Measurements from ENCODE around the gene SRPX2. TPM values are rescaled to one million over a fixed set of nuclear protein-coding genes. Genes with fewer than 3 reads are reported as not detected.

The SRPX2 gene, protein sequence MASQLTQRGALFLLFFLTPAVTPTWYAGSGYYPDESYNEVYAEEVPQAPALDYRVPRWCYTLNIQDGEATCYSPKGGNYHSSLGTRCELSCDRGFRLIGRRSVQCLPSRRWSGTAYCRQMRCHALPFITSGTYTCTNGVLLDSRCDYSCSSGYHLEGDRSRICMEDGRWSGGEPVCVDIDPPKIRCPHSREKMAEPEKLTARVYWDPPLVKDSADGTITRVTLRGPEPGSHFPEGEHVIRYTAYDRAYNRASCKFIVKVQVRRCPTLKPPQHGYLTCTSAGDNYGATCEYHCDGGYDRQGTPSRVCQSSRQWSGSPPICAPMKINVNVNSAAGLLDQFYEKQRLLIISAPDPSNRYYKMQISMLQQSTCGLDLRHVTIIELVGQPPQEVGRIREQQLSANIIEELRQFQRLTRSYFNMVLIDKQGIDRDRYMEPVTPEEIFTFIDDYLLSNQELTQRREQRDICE
- total RNA-seq = 10 to 100 TPM; 36.8 to 48.2 TPM
- polyA plus RNA-seq = 10 to 100 TPM; 11.6 to 20.5 TPM
- long read RNA-seq, donor 1, full-length matches to known transcripts = 39 of 55 reads
- long read RNA-seq, donor 1, partial matches to known transcripts = 5 of 55 reads
- long read RNA-seq, donor 1, other reads (novel, unspliced or antisense) = 11 of 55 reads
- long read RNA-seq, donor 2, full-length matches to known transcripts = 3 of 27 reads
- long read RNA-seq, donor 2, partial matches to known transcripts = 1 of 27 reads
- long read RNA-seq, donor 2, other reads (novel, unspliced or antisense) = 23 of 27 reads

DNA sequence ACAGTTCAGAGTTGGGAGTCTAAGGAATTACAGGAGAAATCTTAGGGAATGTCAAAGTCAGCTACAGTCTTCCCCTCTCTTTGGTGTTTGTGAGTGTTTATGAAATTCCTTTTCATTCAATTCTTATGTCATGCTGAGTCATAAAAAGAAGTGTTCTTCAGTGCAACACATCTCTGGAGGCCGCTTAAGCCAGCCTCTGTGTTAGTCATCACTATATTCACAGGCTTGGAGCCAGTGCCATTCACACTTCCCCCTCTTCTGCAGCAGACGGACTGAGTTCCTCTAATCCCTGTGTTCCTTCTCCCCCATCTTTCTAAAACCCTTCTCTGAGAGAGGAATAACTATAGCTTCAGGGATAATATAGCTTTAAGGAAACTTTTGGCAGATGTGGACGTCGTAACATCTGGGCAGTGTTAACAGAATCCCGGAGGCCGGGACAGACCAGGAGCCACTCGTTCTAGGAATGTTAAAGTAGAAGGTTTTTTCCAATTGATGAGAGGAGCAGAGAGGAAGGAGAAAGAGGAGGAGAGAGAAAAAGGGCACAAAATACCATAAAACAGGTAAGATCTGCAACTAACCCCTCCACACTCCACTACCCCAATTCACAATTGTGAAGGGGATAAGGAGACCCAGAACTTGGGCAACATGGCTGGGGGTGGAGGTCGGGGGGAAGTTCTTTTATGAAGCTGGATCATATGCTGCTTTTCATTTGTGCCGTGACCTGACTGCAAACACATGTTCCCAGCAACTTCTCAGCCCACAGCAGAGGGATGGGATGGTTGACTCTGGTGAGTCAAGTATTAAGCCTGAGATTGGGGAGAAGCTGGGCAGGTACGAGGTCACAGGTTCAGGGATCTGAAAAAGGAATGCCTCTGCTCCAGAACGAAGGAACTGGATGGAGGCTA lies at the start of gene SRPX2:
TSS of gene SRPX2 (plus strand) at position 244 of the 905 bp plus-strand sequence. CDS start 2,124 bp downstream, outside the sequence.
- peak within 1 kb of the TSS in 1 of 2 donors; percentile 48 for H3K4me3 ChIP-seq (ENCODE audit: low read length in 2 of 2)
- H3K4me1 ChIP-seq (ENCODE audit: control insufficient read depth in 1 of 2, insufficient read depth in 2 of 2, low read length in 2 of 2) = no peaks in the 10 kb centered on the region
- peak in 1 of 2 donors; percentile 69 for DNase-seq
- ATAC-seq (ENCODE audit: low FRiP score) = peak; percentile 88
- intact Hi-C loops (cut with DNase I) = no loop called here
- no peaks in the 10 kb centered on the region for H3K36me3 ChIP-seq (ENCODE audit: control insufficient read depth in 1 of 2, insufficient read depth in 2 of 2, low read length in 1 of 2)
- 7 to 22% methylated on average over 11 of the region's 11 CpGs for WGBS, 2 donors
- H3K9me3 ChIP-seq (ENCODE audit: control insufficient read depth, low read length) = no peaks in the 10 kb centered on the region
- H3K27ac ChIP-seq (ENCODE audit: low read depth in 1 of 2, low read length in 2 of 2) = peak within 1 kb of the TSS in 1 of 2 donors; percentile 75
- H3K27me3 ChIP-seq (ENCODE audit: control insufficient read depth in 1 of 2, insufficient read depth in 2 of 2, low read length in 1 of 2) = no peaks in the 10 kb centered on the region

DNA sequence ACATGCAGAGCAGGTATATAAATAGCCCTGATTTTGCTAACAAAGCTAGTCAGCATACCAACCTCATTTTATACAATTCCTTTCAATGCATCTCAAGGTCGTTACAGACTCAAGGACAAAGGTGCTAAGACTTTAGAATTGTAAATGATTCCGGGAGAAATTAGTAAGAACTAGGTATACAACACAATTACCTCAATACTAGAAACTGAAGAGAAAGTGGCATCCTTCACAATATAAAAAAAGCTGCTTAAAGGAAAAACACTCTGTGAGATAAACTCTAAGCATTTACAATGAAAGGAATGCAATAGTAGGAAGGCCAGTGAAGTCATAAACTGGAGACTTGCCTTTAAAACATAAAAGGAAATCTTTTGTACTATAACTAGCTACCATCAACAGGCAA lies 47.4 kb upstream of the SRPX2 start:
- intact Hi-C loops (cut with DNase I) = no loop called here
- WGBS, 2 donors = 47 to 60% methylated on average over 2 of the region's 2 CpGs
- no peak overlapping the region for H3K4me3 ChIP-seq (ENCODE audit: low read length in 2 of 2)
- H3K9me3 ChIP-seq (ENCODE audit: control insufficient read depth, low read length) = no peaks in the 10 kb centered on the region
- ATAC-seq (ENCODE audit: low FRiP score) (no peak), DNase-seq (no peak)
- H3K27ac ChIP-seq (ENCODE audit: low read depth in 1 of 2, low read length in 2 of 2) = no peak overlapping the region
- H3K36me3 ChIP-seq (ENCODE audit: control insufficient read depth in 1 of 2, insufficient read depth in 2 of 2, low read length in 1 of 2) = no peaks in the 10 kb centered on the region
- H3K4me1 ChIP-seq (ENCODE audit: control insufficient read depth in 1 of 2, insufficient read depth in 2 of 2, low read length in 2 of 2) = no peaks in the 10 kb centered on the region
- H3K27me3 ChIP-seq (ENCODE audit: control insufficient read depth in 1 of 2, insufficient read depth in 2 of 2, low read length in 1 of 2) = no peaks in the 10 kb centered on the region

DNA sequence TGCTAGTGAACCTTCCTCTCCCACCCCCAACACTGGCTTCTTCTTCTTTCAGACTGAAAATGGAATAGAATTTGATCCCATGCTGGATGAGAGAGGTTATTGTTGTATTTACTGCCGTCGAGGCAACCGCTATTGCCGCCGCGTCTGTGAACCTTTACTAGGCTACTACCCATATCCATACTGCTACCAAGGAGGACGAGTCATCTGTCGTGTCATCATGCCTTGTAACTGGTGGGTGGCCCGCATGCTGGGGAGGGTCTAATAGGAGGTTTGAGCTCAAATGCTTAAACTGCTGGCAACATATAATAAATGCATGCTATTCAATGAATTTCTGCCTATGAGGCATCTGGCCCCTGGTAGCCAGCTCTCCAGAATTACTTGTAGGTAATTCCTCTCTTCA lies 44.5 kb upstream of the SRPX2 start:
- no peaks in the 10 kb centered on the region for H3K4me1 ChIP-seq (ENCODE audit: control insufficient read depth in 1 of 2, insufficient read depth in 2 of 2, low read length in 2 of 2)
- H3K9me3 ChIP-seq (ENCODE audit: control insufficient read depth, low read length) = no peaks in the 10 kb centered on the region
- intact Hi-C loops (cut with DNase I) = no loop called here
- no peaks in the 10 kb centered on the region for H3K27me3 ChIP-seq (ENCODE audit: control insufficient read depth in 1 of 2, insufficient read depth in 2 of 2, low read length in 1 of 2)
- no peak overlapping the region for H3K4me3 ChIP-seq (ENCODE audit: low read length in 2 of 2)
- no peak for ATAC-seq (ENCODE audit: low FRiP score)
- H3K27ac ChIP-seq (ENCODE audit: low read depth in 1 of 2, low read length in 2 of 2) = no peak overlapping the region
- H3K36me3 ChIP-seq (ENCODE audit: control insufficient read depth in 1 of 2, insufficient read depth in 2 of 2, low read length in 1 of 2) = no peaks in the 10 kb centered on the region
- DNase-seq = no peak
- WGBS, 2 donors = 68 to 91% methylated on average over 9 of the region's 9 CpGs

DNA sequence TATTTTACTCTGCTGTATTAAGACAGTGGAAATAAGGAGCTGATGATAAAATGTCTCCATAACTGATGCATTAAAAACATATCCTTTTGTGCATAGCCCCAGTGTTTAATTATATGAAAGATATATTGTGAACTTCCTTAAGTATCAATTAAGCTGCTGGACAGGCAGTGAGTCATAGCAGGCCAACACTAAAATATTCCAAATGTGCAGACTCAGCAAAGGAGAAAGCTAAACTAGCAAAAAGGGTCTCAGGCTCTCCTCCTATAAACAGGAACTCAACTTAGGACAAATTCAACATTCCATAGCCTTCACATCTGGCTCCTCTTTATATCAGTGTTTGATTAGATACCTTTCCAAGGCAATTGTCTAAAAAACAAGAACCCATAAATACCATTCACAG lies 43.7 kb upstream of the SRPX2 start:
- DNase-seq (no peak), ATAC-seq (ENCODE audit: low FRiP score) (no peak)
- intact Hi-C loops (cut with DNase I) = no loop called here
- Histone ChIP-seq H3K4me3 (ENCODE audit: low read length in 2 of 2) (no peak overlapping the region), H3K27ac (ENCODE audit: low read depth in 1 of 2, low read length in 2 of 2) (no peak overlapping the region), H3K36me3 (ENCODE audit: control insufficient read depth in 1 of 2, insufficient read depth in 2 of 2, low read length in 1 of 2) (no peaks in the 10 kb centered on the region), H3K9me3 (ENCODE audit: control insufficient read depth, low read length) (no peaks in the 10 kb centered on the region), H3K4me1 (ENCODE audit: control insufficient read depth in 1 of 2, insufficient read depth in 2 of 2, low read length in 2 of 2) (no peaks in the 10 kb centered on the region), H3K27me3 (ENCODE audit: control insufficient read depth in 1 of 2, insufficient read depth in 2 of 2, low read length in 1 of 2) (no peaks in the 10 kb centered on the region)

DNA sequence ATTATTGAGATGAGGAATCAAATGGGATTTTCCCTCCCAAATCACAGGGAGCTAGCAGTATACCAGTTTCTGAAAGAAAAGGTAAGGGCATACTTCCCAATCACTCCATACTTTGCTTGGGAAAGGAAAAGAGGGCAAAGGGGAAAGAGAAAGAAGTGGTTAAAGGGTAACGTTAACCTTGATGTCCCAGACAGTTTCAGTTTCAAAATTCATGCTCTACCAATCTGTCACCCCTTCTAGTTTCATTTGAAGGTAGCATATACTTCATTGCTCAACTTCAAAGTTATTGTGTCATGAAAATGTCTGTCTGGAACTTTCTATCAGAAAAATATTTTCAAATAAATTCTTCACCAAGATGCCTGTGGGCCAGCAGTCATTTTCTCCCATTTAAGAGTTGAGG lies 43.2 kb upstream of the SRPX2 start:
- no peak for DNase-seq
- H3K4me1 ChIP-seq (ENCODE audit: control insufficient read depth in 1 of 2, insufficient read depth in 2 of 2, low read length in 2 of 2) = no peaks in the 10 kb centered on the region
- 23 to 67% methylated on average over 1 of the region's 1 CpG for WGBS, 2 donors
- H3K27ac ChIP-seq (ENCODE audit: low read depth in 1 of 2, low read length in 2 of 2) = no peak overlapping the region
- no peaks in the 10 kb centered on the region for H3K9me3 ChIP-seq (ENCODE audit: control insufficient read depth, low read length)
- no peaks in the 10 kb centered on the region for H3K36me3 ChIP-seq (ENCODE audit: control insufficient read depth in 1 of 2, insufficient read depth in 2 of 2, low read length in 1 of 2)
- intact Hi-C loops (cut with DNase I) = no loop called here
- no peak for ATAC-seq (ENCODE audit: low FRiP score)
- H3K4me3 ChIP-seq (ENCODE audit: low read length in 2 of 2) = no peak overlapping the region
- H3K27me3 ChIP-seq (ENCODE audit: control insufficient read depth in 1 of 2, insufficient read depth in 2 of 2, low read length in 1 of 2) = no peaks in the 10 kb centered on the region

DNA sequence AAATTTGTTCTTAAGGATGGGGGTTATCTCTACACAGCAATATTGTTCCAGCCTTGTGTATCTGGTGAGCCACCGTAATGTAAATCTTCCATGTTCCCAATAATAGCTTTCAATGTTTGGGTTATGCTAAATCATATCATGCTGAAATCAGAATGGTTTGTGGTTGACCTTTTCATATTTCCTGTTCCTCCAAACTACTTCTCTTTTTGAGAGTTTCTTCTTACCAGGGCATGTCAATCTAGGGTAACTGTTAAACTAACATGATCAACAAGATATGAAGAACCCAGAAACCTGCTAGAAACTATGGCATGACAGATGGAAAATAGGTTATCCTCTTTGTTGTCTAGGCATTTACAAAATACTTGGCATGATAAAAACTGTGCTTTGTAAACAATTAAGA lies 37.2 kb upstream of the SRPX2 start:
- Histone ChIP-seq H3K9me3 (ENCODE audit: control insufficient read depth, low read length) (no peaks in the 10 kb centered on the region), H3K36me3 (ENCODE audit: control insufficient read depth in 1 of 2, insufficient read depth in 2 of 2, low read length in 1 of 2) (no peaks in the 10 kb centered on the region), H3K27me3 (ENCODE audit: control insufficient read depth in 1 of 2, insufficient read depth in 2 of 2, low read length in 1 of 2) (no peaks in the 10 kb centered on the region), H3K4me1 (ENCODE audit: control insufficient read depth in 1 of 2, insufficient read depth in 2 of 2, low read length in 2 of 2) (no peaks in the 10 kb centered on the region), H3K4me3 (ENCODE audit: low read length in 2 of 2) (no peak overlapping the region), H3K27ac (ENCODE audit: low read depth in 1 of 2, low read length in 2 of 2) (no peak overlapping the region)
- 56 to 63% methylated on average over 1 of the region's 1 CpG for WGBS, 2 donors
- intact Hi-C loops (cut with DNase I) = no loop called here
- no peak for DNase-seq
- no peak for ATAC-seq (ENCODE audit: low FRiP score)

DNA sequence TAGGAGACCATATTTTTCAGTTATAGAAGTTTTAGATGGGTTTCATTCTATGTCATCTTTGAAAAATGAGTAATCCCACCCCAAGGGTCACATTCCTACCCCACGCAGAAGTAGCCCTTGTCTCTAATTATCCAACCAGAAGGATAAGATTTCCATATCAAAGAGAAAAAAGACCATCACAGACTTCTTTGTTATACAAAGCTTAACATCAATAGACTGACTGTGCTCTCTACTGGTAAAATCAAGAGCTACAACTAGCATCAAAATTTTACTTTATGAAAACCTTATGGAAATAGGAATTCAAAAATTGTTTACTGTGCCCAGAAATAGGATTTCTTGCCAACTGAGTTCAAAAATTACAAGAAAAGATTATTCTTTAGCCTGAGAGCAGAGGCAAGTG lies 34.4 kb upstream of the SRPX2 start:
- no peaks in the 10 kb centered on the region for H3K4me1 ChIP-seq (ENCODE audit: control insufficient read depth in 1 of 2, insufficient read depth in 2 of 2, low read length in 2 of 2)
- intact Hi-C loops (cut with DNase I) = no loop called here
- no peak overlapping the region for H3K27ac ChIP-seq (ENCODE audit: low read depth in 1 of 2, low read length in 2 of 2)
- H3K4me3 ChIP-seq (ENCODE audit: low read length in 2 of 2) = no peak overlapping the region
- H3K27me3 ChIP-seq (ENCODE audit: control insufficient read depth in 1 of 2, insufficient read depth in 2 of 2, low read length in 1 of 2) = no peaks in the 10 kb centered on the region
- WGBS, 2 donors = 20 to 33% methylated on average over 1 of the region's 1 CpG
- no peak for ATAC-seq (ENCODE audit: low FRiP score)
- no peaks in the 10 kb centered on the region for H3K36me3 ChIP-seq (ENCODE audit: control insufficient read depth in 1 of 2, insufficient read depth in 2 of 2, low read length in 1 of 2)
- DNase-seq = no peak
- no peaks in the 10 kb centered on the region for H3K9me3 ChIP-seq (ENCODE audit: control insufficient read depth, low read length)

DNA sequence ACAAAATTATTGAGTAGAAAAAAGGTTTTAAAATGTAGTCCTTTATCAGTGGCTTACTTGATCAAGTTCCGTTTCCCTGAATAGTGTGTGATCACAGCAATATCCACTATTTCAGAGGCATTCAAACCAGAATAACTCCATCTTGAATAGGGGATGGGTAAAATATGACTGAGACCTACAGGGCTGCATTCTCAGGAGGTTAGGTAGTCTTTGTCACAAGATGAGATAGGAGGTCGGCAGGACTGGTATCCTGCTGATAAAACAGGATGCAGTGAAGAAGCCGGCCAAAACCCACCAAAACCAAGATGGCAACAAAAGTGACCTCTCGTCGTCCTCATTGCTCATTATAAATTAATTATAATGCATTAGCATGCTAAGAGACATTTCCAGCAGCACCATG lies 32.0 kb upstream of the SRPX2 start:
- Histone ChIP-seq H3K36me3 (ENCODE audit: control insufficient read depth in 1 of 2, insufficient read depth in 2 of 2, low read length in 1 of 2) (no peaks in the 10 kb centered on the region), H3K9me3 (ENCODE audit: control insufficient read depth, low read length) (no peaks in the 10 kb centered on the region), H3K27ac (ENCODE audit: low read depth in 1 of 2, low read length in 2 of 2) (no peak overlapping the region), H3K27me3 (ENCODE audit: control insufficient read depth in 1 of 2, insufficient read depth in 2 of 2, low read length in 1 of 2) (no peaks in the 10 kb centered on the region), H3K4me3 (ENCODE audit: low read length in 2 of 2) (no peak overlapping the region), H3K4me1 (ENCODE audit: control insufficient read depth in 1 of 2, insufficient read depth in 2 of 2, low read length in 2 of 2) (no peaks in the 10 kb centered on the region)
- no peak for ATAC-seq (ENCODE audit: low FRiP score)
- DNase-seq = no peak
- WGBS, 2 donors = 66 to 80% methylated on average over 5 of the region's 5 CpGs
- intact Hi-C loops (cut with DNase I) = no loop called here

All from aorta (tissue), 5 donors.